Trophoblast cell (in vitro differentiated cells and primary cell): Measurements from ENCODE around the gene SAXO1.

Experiments
- DNase-seq, 2 donors: peaks; one replicate each; pipeline ENCODE4 v3.0.0-alpha.2; 2016
- H2AFZ ChIP-seq: 2 replicates; pipeline ENCODE4 v1.6.1; 2013; ENCODE audit warnings: low read length, moderate library complexity, mild to moderate bottlenecking; ENCODE audit not compliant: insufficient read depth, poor library complexity
- H2AK5ac ChIP-seq: 2 replicates; pipeline ENCODE4 v1.6.1; 2013; ENCODE audit warnings: mild to moderate bottlenecking, low read length
- H2BK120ac ChIP-seq: 2 replicates; pipeline ENCODE4 v1.6.1; 2013; ENCODE audit warnings: low read length, mild to moderate bottlenecking, moderate library complexity; ENCODE audit not compliant: insufficient read depth, poor library complexity
- H2BK12ac ChIP-seq: 2 replicates; pipeline ENCODE4 v1.6.1; 2013; ENCODE audit warnings: mild to moderate bottlenecking, low read length, moderate library complexity
- H2BK5ac ChIP-seq: 2 replicates; pipeline ENCODE4 v1.6.1; 2013; ENCODE audit warnings: low read length, low read depth, moderate library complexity, mild to moderate bottlenecking; ENCODE audit not compliant: poor library complexity
- H3K14ac ChIP-seq: 2 replicates; pipeline ENCODE4 v1.6.1; 2013; ENCODE audit warnings: mild to moderate bottlenecking, low read length
- H3K18ac ChIP-seq: 2 replicates; pipeline ENCODE4 v1.6.1; 2013; ENCODE audit warnings: mild to moderate bottlenecking, low read length
- H3K23ac ChIP-seq: 2 replicates; pipeline ENCODE4 v1.6.1; 2013; ENCODE audit warnings: low read length
- H3K27ac ChIP-seq: 2 replicates; pipeline ENCODE4 v1.5.1; 2013; ENCODE audit warnings: low read depth, mild to moderate bottlenecking, inconsistent platforms, low read length, moderate library complexity
- H3K27me3 ChIP-seq: 2 replicates; pipeline ENCODE4 v1.6.1; 2013; ENCODE audit warnings: inconsistent platforms, mild to moderate bottlenecking, low read length, moderate library complexity; ENCODE audit not compliant: insufficient read depth
- H3K36me3 ChIP-seq, 2 experiments: 1 replicate in 1 of 2; 2 replicates in 1 of 2; pipeline ENCODE4 v1.6.1; 2013; ENCODE audit warnings: low read length in 2 of 2, mild to moderate bottlenecking in 2 of 2, moderate library complexity in 1 of 2; ENCODE audit not compliant: insufficient read depth in 2 of 2, control insufficient read depth in 1 of 2
- H3K4ac ChIP-seq: 2 replicates; pipeline ENCODE4 v1.6.1; 2013; ENCODE audit warnings: low read depth, mild to moderate bottlenecking, low read length, moderate library complexity
- H3K4me1 ChIP-seq, 2 experiments: 1 replicate in 1 of 2; 2 replicates in 1 of 2; pipeline ENCODE4 v1.6.1; 2013; ENCODE audit warnings: low read length in 2 of 2, mild to moderate bottlenecking in 2 of 2, moderate library complexity in 1 of 2; ENCODE audit not compliant: insufficient read depth in 2 of 2, control insufficient read depth in 1 of 2
- H3K4me2 ChIP-seq: 2 replicates; pipeline ENCODE4 v1.6.1; 2013; ENCODE audit warnings: inconsistent platforms, mild to moderate bottlenecking, low read length, moderate library complexity
- H3K4me3 ChIP-seq: 2 replicates; pipeline ENCODE4 v1.5.1; 2013; ENCODE audit warnings: mild to moderate bottlenecking, low read depth, low read length, inconsistent platforms
- H3K79me1 ChIP-seq: one replicate; pipeline ENCODE4 v1.6.1; 2013; ENCODE audit warnings: low read length
- H3K79me2 ChIP-seq: 2 replicates; pipeline ENCODE4 v1.6.1; 2013; ENCODE audit warnings: low read length, mild to moderate bottlenecking; ENCODE audit not compliant: control insufficient read depth, insufficient read depth, poor library complexity
- H3K9ac ChIP-seq: 2 replicates; pipeline ENCODE4 v1.6.1; 2013; ENCODE audit warnings: mild to moderate bottlenecking, low read length
- H3K9me3 ChIP-seq: 2 replicates; pipeline ENCODE4 v1.6.1; 2013; ENCODE audit warnings: low read depth, mild to moderate bottlenecking, control low read depth, inconsistent platforms, low read length; ENCODE audit not compliant: insufficient read depth
- H4K12ac ChIP-seq: 2 replicates; pipeline ENCODE4 v1.6.1; 2013; ENCODE audit warnings: low read depth, mild to moderate bottlenecking, low read length, moderate library complexity
- H4K8ac ChIP-seq: 2 replicates; pipeline ENCODE4 v1.6.1; 2013; ENCODE audit warnings: low read depth, mild to moderate bottlenecking, low read length, moderate library complexity
- H4K91ac ChIP-seq: one replicate; pipeline ENCODE4 v1.6.1; 2013; ENCODE audit warnings: low read depth, mild to moderate bottlenecking, low read length, moderate library complexity
- WGBS: extraction: QIAGEN DNeasy Blood & Tissue Kit; methylation state at CpG from one replicate; pipeline ENCODE4 v1.1.7; 2013; ENCODE audit warnings: missing lambda C conversion rate; ENCODE audit not compliant: insufficient read length, insufficient coverage; ENCODE audit errors: extremely low coverage; 5-methylcytosine and 5-hydroxymethylcytosine counted together

Gene SAXO1

DNA sequence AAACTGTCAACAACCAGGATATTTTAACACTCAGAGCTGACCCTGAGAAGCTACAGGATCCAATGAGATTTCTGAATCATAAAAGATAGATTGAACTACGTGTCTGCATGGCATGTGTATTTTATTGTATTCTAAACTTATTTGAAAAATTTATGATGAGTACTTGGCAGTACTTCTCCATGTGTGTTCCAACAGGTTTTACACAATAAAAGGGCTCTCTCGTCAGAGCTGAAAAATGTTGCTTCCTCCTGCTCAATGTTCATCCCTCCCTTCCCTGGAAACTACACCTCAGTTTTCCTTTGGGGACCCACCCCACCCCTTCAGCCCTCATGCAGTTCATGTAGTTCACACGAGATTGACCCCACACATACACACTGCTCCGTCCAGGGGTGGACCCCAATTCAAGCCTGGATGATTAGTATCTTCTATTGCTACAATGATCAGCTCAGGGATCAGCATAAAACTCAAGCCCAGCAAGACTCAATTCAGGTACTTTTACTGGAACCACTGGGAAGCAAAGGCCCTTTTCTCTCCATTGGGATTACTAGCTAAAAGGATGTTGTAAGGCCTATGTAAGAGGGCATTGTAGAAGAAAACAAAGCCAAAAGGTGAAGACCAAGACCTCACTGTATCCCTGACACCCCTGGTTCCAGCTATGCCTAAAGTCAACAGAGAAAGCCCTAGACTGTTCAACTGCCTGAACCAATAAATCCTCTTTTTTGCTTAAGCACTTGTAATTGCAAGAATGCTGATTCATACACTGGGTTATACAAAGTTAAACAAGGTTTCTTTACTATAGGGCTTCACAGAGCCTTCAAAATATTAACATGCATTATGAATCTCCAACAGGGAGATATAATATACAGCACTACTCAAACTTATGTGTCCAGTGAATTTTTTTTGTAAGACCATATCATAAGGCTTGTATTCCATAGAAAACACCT, 112.6 kb downstream of the SAXO1 start:
- DNase-seq = no peak
- H2BK120ac ChIP-seq = no peak overlapping the region
- H4K8ac ChIP-seq = no peak overlapping the region
- H4K91ac ChIP-seq = no peak overlapping the region
- H3K36me3 ChIP-seq = no peaks in the 10 kb centered on the region
- H3K18ac ChIP-seq = no peak overlapping the region
- no peak overlapping the region for H2BK12ac ChIP-seq
- H3K9me3 ChIP-seq = no peaks in the 10 kb centered on the region
- H3K4me2 ChIP-seq = no peak overlapping the region
- peaks cover 3 to 4% of the 10 kb centered on the region in 2 experiments for H3K4me1 ChIP-seq
- H3K27me3 ChIP-seq = no peaks in the 10 kb centered on the region
- no peak overlapping the region for H3K27ac ChIP-seq
- no peak overlapping the region for H2AK5ac ChIP-seq
- no peak overlapping the region for H3K4me3 ChIP-seq
- H4K12ac ChIP-seq = no peak overlapping the region
- no peak overlapping the region for H2BK5ac ChIP-seq
- no peaks in the 10 kb centered on the region for H3K79me2 ChIP-seq
- WGBS = no CpG with 5 or more reads among the region's 4 CpGs
- H3K79me1 ChIP-seq = no peaks in the 10 kb centered on the region
- H3K9ac ChIP-seq = no peak overlapping the region
- no peak overlapping the region for H3K14ac ChIP-seq
- no peak overlapping the region for H2AFZ ChIP-seq
- no peak overlapping the region for H3K23ac ChIP-seq
- no peak overlapping the region for H3K4ac ChIP-seq

DNA sequence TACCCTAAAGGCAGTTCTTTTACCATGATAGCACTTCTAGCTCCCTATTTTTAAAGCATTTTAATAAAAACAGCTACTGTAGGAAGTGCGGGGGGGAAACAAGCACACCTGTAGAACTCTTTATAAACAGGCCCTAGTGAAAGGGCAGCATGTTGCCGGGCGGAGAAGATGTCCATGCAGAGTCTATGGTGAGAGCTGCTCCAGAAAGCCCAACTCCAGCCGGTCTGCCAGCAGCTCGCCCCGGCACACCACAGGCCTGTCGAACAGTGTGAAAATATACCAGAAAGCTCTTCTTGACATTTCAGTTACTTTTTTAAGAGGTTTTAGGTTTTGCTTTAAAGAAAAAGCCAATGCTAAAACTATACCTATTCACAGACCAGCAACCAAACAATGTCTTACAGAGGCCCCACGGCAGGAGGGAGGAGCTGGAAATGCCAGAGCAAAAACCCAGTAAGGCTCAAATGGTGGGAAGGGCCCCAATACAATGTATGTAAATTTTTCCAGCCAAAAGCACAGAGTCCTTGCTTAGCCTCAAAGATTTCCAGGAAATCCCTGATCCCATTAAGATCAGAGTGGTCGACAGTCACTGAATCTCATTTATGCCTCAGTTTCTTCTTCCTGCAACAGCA, 121.2 kb downstream of the SAXO1 start:
- no peak overlapping the region for H3K9ac ChIP-seq
- no peak overlapping the region for H3K27ac ChIP-seq
- H3K14ac ChIP-seq = no peak overlapping the region
- no peaks in the 10 kb centered on the region for H3K79me2 ChIP-seq
- H2BK120ac ChIP-seq = no peak overlapping the region
- no peak overlapping the region for H3K4me2 ChIP-seq
- no peak overlapping the region for H3K4me3 ChIP-seq
- no CpG with 5 or more reads among the region's 9 CpGs for WGBS
- H4K8ac ChIP-seq = no peak overlapping the region
- no peak overlapping the region for H2AFZ ChIP-seq
- no peak overlapping the region for H2BK12ac ChIP-seq
- no peak overlapping the region for H2BK5ac ChIP-seq
- DNase-seq = no peak
- H4K12ac ChIP-seq = no peak overlapping the region
- no peaks in the 10 kb centered on the region for H3K4me1 ChIP-seq
- no peak overlapping the region for H4K91ac ChIP-seq
- H3K18ac ChIP-seq = no peak overlapping the region
- no peak overlapping the region for H2AK5ac ChIP-seq
- H3K36me3 ChIP-seq = no peaks in the 10 kb centered on the region
- no peak overlapping the region for H3K23ac ChIP-seq
- no peaks in the 10 kb centered on the region for H3K27me3 ChIP-seq
- H3K4ac ChIP-seq = no peak overlapping the region
- no peaks in the 10 kb centered on the region for H3K9me3 ChIP-seq
- H3K79me1 ChIP-seq = no peaks in the 10 kb centered on the region

DNA sequence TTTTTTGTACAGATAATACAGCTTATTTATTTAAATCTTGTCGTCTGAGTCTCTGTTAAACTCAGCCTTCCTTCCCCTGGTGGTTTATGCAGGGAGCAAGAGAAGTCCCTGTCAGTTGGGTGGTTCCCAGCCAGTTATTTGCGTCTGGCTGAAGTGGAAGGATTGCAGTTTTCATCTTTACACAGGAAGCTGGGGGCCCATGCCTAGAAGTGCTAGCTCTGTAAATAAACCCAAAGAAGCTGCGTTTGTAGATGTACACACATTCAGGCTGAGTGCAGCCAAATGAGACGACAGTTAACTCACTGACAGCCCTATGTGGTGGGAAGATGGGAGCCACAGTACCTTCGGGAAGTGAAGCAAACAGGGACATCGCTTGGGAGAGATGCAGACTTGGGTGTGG, 122.1 kb downstream of the SAXO1 start:
- H3K27ac ChIP-seq = no peak overlapping the region
- H3K18ac ChIP-seq = no peak overlapping the region
- no peaks in the 10 kb centered on the region for H3K9me3 ChIP-seq
- no peak overlapping the region for H3K4me2 ChIP-seq
- no peak overlapping the region for H2AFZ ChIP-seq
- no peak overlapping the region for H2BK12ac ChIP-seq
- no peaks in the 10 kb centered on the region for H3K79me1 ChIP-seq
- H4K12ac ChIP-seq = no peak overlapping the region
- no peak overlapping the region for H2BK120ac ChIP-seq
- no peak for DNase-seq
- no CpG with 5 or more reads among the region's 6 CpGs for WGBS
- H4K91ac ChIP-seq = no peak overlapping the region
- H4K8ac ChIP-seq = no peak overlapping the region
- H3K4me1 ChIP-seq = no peaks in the 10 kb centered on the region
- H3K23ac ChIP-seq = no peak overlapping the region
- no peak overlapping the region for H3K4ac ChIP-seq
- H2BK5ac ChIP-seq = no peak overlapping the region
- no peaks in the 10 kb centered on the region for H3K36me3 ChIP-seq
- no peak overlapping the region for H2AK5ac ChIP-seq
- no peak overlapping the region for H3K14ac ChIP-seq
- H3K79me2 ChIP-seq = no peaks in the 10 kb centered on the region
- no peak overlapping the region for H3K9ac ChIP-seq
- no peak overlapping the region for H3K4me3 ChIP-seq
- no peaks in the 10 kb centered on the region for H3K27me3 ChIP-seq

DNA sequence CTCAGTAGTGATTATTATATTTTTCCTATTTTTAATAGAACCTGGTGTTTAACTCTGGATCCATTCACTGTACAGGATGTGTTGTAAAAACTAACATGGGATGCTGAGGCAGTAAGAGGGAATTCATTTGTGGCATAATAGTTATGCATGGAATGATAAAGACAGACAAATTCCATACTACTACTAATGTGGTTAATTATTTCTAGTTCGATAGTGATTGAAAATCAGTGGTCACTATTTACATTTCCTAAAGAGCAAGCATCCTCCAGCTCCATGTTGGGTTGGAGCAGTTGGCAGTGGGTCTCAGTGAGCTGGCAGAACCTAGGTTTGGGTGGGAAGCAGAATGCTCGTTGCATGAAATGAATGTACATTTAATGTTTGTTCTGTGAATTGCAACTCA, 122.6 kb downstream of the SAXO1 start:
- Histone ChIP-seq H3K27ac (no peak overlapping the region), H4K8ac (no peak overlapping the region), H2BK120ac (no peak overlapping the region), H3K9me3 (peaks cover 3% of the 10 kb centered on the region), H3K79me2 (no peaks in the 10 kb centered on the region), H3K23ac (no peak overlapping the region), H3K18ac (no peak overlapping the region), H4K91ac (no peak overlapping the region), H3K4ac (no peak overlapping the region), H3K14ac (no peak overlapping the region), H4K12ac (no peak overlapping the region), H3K36me3 (no peaks in the 10 kb centered on the region), H3K4me3 (no peak overlapping the region), H3K79me1 (no peaks in the 10 kb centered on the region), H3K4me1 (no peaks in the 10 kb centered on the region), H2AK5ac (no peak overlapping the region), H3K4me2 (no peak overlapping the region), H2BK12ac (no peak overlapping the region), H2AFZ (no peak overlapping the region), H2BK5ac (no peak overlapping the region), H3K9ac (no peak overlapping the region), H3K27me3 (no peaks in the 10 kb centered on the region)
- no CpG with 5 or more reads among the region's 2 CpGs for WGBS
- no peak for DNase-seq
